HEK293 (cell line): ENCODE measurements around the gene TRAPPC8.

ENCODE experiments used
- CTCF ChIA-PET: fragments of 350-600 bp; formaldehyde crosslinking; extraction: SDS; loops from one replicate; lab custom pipeline; 2021; ENCODE audit warnings: antibody characterized with exemption; lab: Yijun Ruan, JAX
- POLR2A ChIA-PET: fragments of 300-600 bp; formaldehyde crosslinking; extraction: SDS; loops from one replicate; lab custom pipeline; 2020; ENCODE audit warnings: antibody characterized with exemption, inconsistent platforms; lab: Yijun Ruan, JAX
- H3K27ac ChIP-seq: fragments of 200-500 bp; sonication (Bioruptor generic); 2 replicates; pipeline ENCODE4 v1.5.1; 2014; ENCODE audit warnings: low read depth, low read length, control low read depth, inconsistent platforms; ENCODE audit errors: extremely low read depth
- H3K36me3 ChIP-seq, 2 experiments: fragments of 200-500 bp in 1 of 2; sonication (Bioruptor generic) in 1 of 2; 1 replicate in 1 of 2; 2 replicates in 1 of 2; pipeline ENCODE4 v1.5.1; 2014 to 2017; ENCODE audit warnings: inconsistent platforms in 2 of 2, low read length in 2 of 2; ENCODE audit not compliant: control insufficient read depth in 2 of 2, insufficient read depth in 1 of 2
- H3K4me1 ChIP-seq: fragments of 200-500 bp; sonication (Bioruptor generic); 2 replicates; pipeline ENCODE4 v1.5.1; 2014; ENCODE audit warnings: mild to moderate bottlenecking, low read length, inconsistent platforms; ENCODE audit not compliant: control insufficient read depth, insufficient read depth
- H3K4me3 ChIP-seq: 2 replicates; pipeline ENCODE4 v1.5.1; 2011; ENCODE audit warnings: low read depth, mild to moderate bottlenecking, control low read depth, low read length, moderate library complexity
- H3K9me3 ChIP-seq: fragments of 200-500 bp; sonication (Bioruptor generic); 2 replicates; pipeline ENCODE4 v1.5.1; 2014; ENCODE audit warnings: low read depth, low read length, inconsistent platforms; ENCODE audit not compliant: control insufficient read depth, insufficient read depth
- FEZF1 ChIP-seq: fragments of 450-650 bp; formaldehyde crosslinking; IDR thresholded peaks from 2 replicates; pipeline ENCODE4 v1.5.1; 2016; ENCODE audit warnings: missing biosample characterization, missing genetic modification characterization
- KLF17 ChIP-seq: fragments of 450-650 bp; formaldehyde crosslinking; IDR thresholded peaks from 2 replicates; pipeline ENCODE4 v1.5.1; 2016; ENCODE audit warnings: missing biosample characterization, missing genetic modification characterization
- MEIS1 ChIP-seq: sonication (generic); formaldehyde crosslinking; IDR thresholded peaks from 2 replicates; pipeline ENCODE4 v1.8.1; 2022; ENCODE audit warnings: missing genetic modification reagents, mild to moderate bottlenecking, borderline replicate concordance
- PRDM1 ChIP-seq: fragments of 450-650 bp; formaldehyde crosslinking; IDR thresholded peaks from 2 replicates; pipeline ENCODE4; 2016; ENCODE audit warnings: missing biosample characterization, missing genetic modification characterization
- ZBTB11 ChIP-seq: fragments of 450-650 bp; formaldehyde crosslinking; conservative IDR thresholded peaks from 2 replicates; pipeline ENCODE4 v1.5.1; 2016; ENCODE audit warnings: low read depth, missing biosample characterization, missing genetic modification characterization
- ZBTB21 ChIP-seq: fragments of 450-650 bp; formaldehyde crosslinking; IDR thresholded peaks from 2 replicates; pipeline ENCODE4 v1.5.1; 2017; ENCODE audit warnings: missing biosample characterization, missing genetic modification characterization
- ZNF114 ChIP-seq: fragments of 450-650 bp; formaldehyde crosslinking; IDR thresholded peaks from 2 replicates; pipeline ENCODE4 v1.5.0; 2017; ENCODE audit warnings: missing biosample characterization, missing genetic modification characterization
- ZNF211 ChIP-seq: fragments of 450-650 bp; formaldehyde crosslinking; IDR thresholded peaks from 2 replicates; pipeline ENCODE4 v1.5.1; 2016; ENCODE audit warnings: low read depth, missing biosample characterization, missing genetic modification characterization
- ZNF239 ChIP-seq: fragments of 450-650 bp; formaldehyde crosslinking; IDR thresholded peaks from 2 replicates; pipeline ENCODE4 v1.5.1; 2016; ENCODE audit warnings: missing biosample characterization, missing genetic modification characterization
- ZNF280D ChIP-seq: fragments of 450-650 bp; formaldehyde crosslinking; IDR thresholded peaks from 2 replicates; pipeline ENCODE4 v1.5.1; 2016; ENCODE audit warnings: missing biosample characterization, missing genetic modification characterization
- ZNF335 ChIP-seq: fragments of 450-650 bp; formaldehyde crosslinking; conservative IDR thresholded peaks from 2 replicates; pipeline ENCODE4 v1.5.1; 2016; ENCODE audit warnings: missing biosample characterization, missing genetic modification characterization
- ZNF391 ChIP-seq: fragments of 450-650 bp; formaldehyde crosslinking; IDR thresholded peaks from 2 replicates; pipeline ENCODE4 v1.5.1; 2016; ENCODE audit warnings: low read depth, missing biosample characterization, missing genetic modification characterization, borderline replicate concordance
- ZNF48 ChIP-seq: fragments of 450-650 bp; formaldehyde crosslinking; IDR thresholded peaks from 2 replicates; pipeline ENCODE4 v1.5.1; 2016; ENCODE audit warnings: missing biosample characterization, missing genetic modification characterization
- ZNF548 ChIP-seq: fragments of 450-650 bp; formaldehyde crosslinking; IDR thresholded peaks from 2 replicates; pipeline ENCODE4 v1.5.1; 2016; ENCODE audit warnings: missing biosample characterization, missing genetic modification characterization
- ZNF571 ChIP-seq: fragments of 450-650 bp; formaldehyde crosslinking; IDR thresholded peaks from 2 replicates; pipeline ENCODE4 v1.5.0; 2017; ENCODE audit warnings: missing biosample characterization, missing genetic modification characterization
- ZNF580 ChIP-seq: fragments of 450-650 bp; formaldehyde crosslinking; IDR thresholded peaks from 2 replicates; pipeline ENCODE4 v1.5.1; 2016; ENCODE audit warnings: missing biosample characterization, missing genetic modification characterization
- ZNF585B ChIP-seq: fragments of 450-650 bp; formaldehyde crosslinking; IDR thresholded peaks from 2 replicates; pipeline ENCODE4 v1.5.1; 2016; ENCODE audit warnings: missing biosample characterization, missing genetic modification characterization
- ZNF704 ChIP-seq: fragments of 450-650 bp; formaldehyde crosslinking; IDR thresholded peaks from 2 replicates; pipeline ENCODE4 v1.5.1; 2016; ENCODE audit warnings: missing biosample characterization, missing genetic modification characterization
- ZNF747 ChIP-seq: fragments of 450-650 bp; formaldehyde crosslinking; IDR thresholded peaks from 2 replicates; pipeline ENCODE4 v1.5.1; 2016; ENCODE audit warnings: missing biosample characterization, missing genetic modification characterization
- ZNF776 ChIP-seq: fragments of 450-650 bp; formaldehyde crosslinking; IDR thresholded peaks from 2 replicates; pipeline ENCODE4 v1.5.0; 2017; ENCODE audit warnings: missing biosample characterization, missing genetic modification characterization, borderline replicate concordance
- ZNF830 ChIP-seq: fragments of 450-650 bp; IDR thresholded peaks from 2 replicates; pipeline ENCODE4 v1.5.0; 2018; ENCODE audit warnings: missing biosample characterization, missing genetic modification characterization, low read depth, mild to moderate bottlenecking, moderate library complexity
- ZSCAN16 ChIP-seq: fragments of 450-650 bp; formaldehyde crosslinking; IDR thresholded peaks from 2 replicates; pipeline ENCODE4 v1.5.1; 2016; ENCODE audit warnings: missing biosample characterization, missing genetic modification characterization
- TF ChIP-seq, protein P1 (sequence below): fragments of 450-650 bp; formaldehyde crosslinking; IDR thresholded peaks from 2 replicates; pipeline ENCODE4 v1.5.1; 2016; ENCODE audit warnings: missing biosample characterization, missing genetic modification characterization, low read depth

TRAPPC8 gene

DNA sequence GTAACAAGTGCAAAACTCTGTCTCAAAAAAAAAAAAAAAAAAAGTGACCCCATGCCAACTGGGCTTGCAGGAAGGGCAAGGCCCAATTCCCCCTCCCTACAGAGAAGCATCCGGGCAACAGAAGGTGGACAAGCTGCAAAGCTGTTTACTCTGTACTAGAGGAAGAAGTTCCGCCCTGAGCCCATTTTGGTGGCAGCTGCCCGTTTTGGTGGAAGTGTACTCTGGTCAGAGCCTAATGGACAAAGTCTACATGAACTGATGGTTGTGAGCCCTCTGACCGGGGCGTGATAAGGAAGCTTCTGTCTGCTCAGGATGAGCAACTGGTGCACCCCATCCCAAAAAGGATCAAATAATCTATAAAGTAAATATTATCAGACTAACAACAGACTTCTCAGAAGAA is 65.0 kb downstream of the TRAPPC8 start:
- Histone ChIP-seq H3K4me3 (no peak overlapping the region), H3K36me3 (peaks cover 3 to 67% of the 10 kb centered on the region in 2 experiments), H3K9me3 (no peaks in the 10 kb centered on the region), H3K27ac (no peak overlapping the region), H3K4me1 (no peaks in the 10 kb centered on the region)
- no peak for TF ChIP-seq ZNF280D
- ChIA-PET CTCF (no interaction called here), POLR2A (no interaction called here)

DNA sequence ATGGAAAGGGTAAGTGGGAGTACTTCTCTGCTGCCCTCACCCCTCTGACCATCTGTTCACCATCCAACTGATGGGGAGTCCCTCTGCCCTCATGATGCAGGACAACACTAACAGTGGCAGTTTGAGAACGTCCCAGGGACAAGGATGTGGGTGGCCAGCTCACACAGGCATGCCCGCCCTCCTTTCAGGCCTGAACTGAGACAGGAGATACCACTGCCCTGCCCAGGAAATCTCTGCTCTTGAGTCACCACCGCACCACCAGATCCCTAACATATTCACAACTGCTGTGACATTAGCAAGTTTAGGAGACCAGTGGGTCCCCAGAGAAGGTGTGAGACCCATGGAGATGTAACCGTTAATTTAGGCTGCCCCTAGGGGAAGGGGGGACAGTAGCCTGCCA is 66.2 kb downstream of the TRAPPC8 start:
- H3K36me3 ChIP-seq = peaks cover 0 to 68% of the 10 kb centered on the region in 2 experiments
- no peak for TF ChIP-seq ZNF776 (tag by site-specific recombination)
- TF ChIP-seq ZNF48 (tag by site-specific recombination) = no peak
- TF ChIP-seq ZSCAN16 (tag by site-specific recombination) = no peak
- TF ChIP-seq ZNF580 (tag by site-specific recombination) = no peak
- POLR2A ChIA-PET = no interaction called here
- H3K4me3 ChIP-seq = no peak overlapping the region
- H3K9me3 ChIP-seq = no peaks in the 10 kb centered on the region
- CTCF ChIA-PET = no interaction called here
- H3K27ac ChIP-seq = no peak overlapping the region
- H3K4me1 ChIP-seq = no peaks in the 10 kb centered on the region

- H3K4me3 ChIP-seq = no peak overlapping the region
- H3K36me3 ChIP-seq = peaks cover 0 to 67% of the 10 kb centered on the region in 2 experiments
- CTCF ChIA-PET = no interaction called here
- no peak overlapping the region for H3K27ac ChIP-seq
- H3K4me1 ChIP-seq = no peaks in the 10 kb centered on the region
- POLR2A ChIA-PET = no interaction called here
- no peaks in the 10 kb centered on the region for H3K9me3 ChIP-seq
- no peak for TF ChIP-seq ZNF585B (tag by site-specific recombination)
- TF ChIP-seq ZBTB11 (tag by site-specific recombination) = no peak
- TF ChIP-seq ZNF830 = no peak
- no peak for TF ChIP-seq ZNF211 (tag by site-specific recombination)
- TF ChIP-seq ZNF704 = no peak
- TF ChIP-seq ZNF548 (tag by site-specific recombination) = no peak
- no peak for TF ChIP-seq ZNF239 (tag by site-specific recombination)
- no peak for TF ChIP-seq ZNF391
- TF ChIP-seq ZNF335 (tag by site-specific recombination) = no peak
- TF ChIP-seq, protein P1, sequence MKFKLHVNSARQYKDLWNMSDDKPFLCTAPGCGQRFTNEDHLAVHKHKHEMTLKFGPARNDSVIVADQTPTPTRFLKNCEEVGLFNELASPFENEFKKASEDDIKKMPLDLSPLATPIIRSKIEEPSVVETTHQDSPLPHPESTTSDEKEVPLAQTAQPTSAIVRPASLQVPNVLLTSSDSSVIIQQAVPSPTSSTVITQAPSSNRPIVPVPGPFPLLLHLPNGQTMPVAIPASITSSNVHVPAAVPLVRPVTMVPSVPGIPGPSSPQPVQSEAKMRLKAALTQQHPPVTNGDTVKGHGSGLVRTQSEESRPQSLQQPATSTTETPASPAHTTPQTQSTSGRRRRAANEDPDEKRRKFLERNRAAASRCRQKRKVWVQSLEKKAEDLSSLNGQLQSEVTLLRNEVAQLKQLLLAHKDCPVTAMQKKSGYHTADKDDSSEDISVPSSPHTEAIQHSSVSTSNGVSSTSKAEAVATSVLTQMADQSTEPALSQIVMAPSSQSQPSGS = no peak
- TF ChIP-seq ZNF114 = no peak
- no peak for TF ChIP-seq PRDM1 (tag by site-specific recombination)
- no peak for TF ChIP-seq ZNF571 (tag by site-specific recombination)
- TF ChIP-seq ZNF747 = no peak
- TF ChIP-seq KLF17 (tag by site-specific recombination) = no peak
- no peak for TF ChIP-seq FEZF1 (tag by site-specific recombination)
- no peak for TF ChIP-seq MEIS1 (CRISPR knock-in tag)
- no peak for TF ChIP-seq ZBTB21 (tag by site-specific recombination)
Observed at GRCh38 chr18:31875301-31875700, 67.6 kb downstream of the TRAPPC8 start.
